HUES6 (cell line): ENCODE measurements around the gene LAMA1.

Experiments
- H3K27ac ChIP-seq: 2 replicates; pipeline ENCODE4 v1.7.0; 2013; ENCODE audit warnings: low read depth, mild to moderate bottlenecking, low read length, inconsistent platforms
- H3K27me3 ChIP-seq: 2 replicates; pipeline ENCODE4 v1.6.1; 2013; ENCODE audit warnings: low read length; ENCODE audit not compliant: control insufficient read depth, insufficient read depth
- H3K36me3 ChIP-seq: 2 replicates; pipeline ENCODE4 v1.6.1; 2013; ENCODE audit warnings: low read length; ENCODE audit not compliant: control insufficient read depth, insufficient read depth
- H3K4me1 ChIP-seq: 2 replicates; pipeline ENCODE4 v1.6.1; 2013; ENCODE audit warnings: low read length; ENCODE audit not compliant: control insufficient read depth, insufficient read depth
- H3K4me3 ChIP-seq: 2 replicates; pipeline ENCODE4 v1.5.1; 2013; ENCODE audit warnings: low read depth, low read length
- H3K9ac ChIP-seq: one replicate; pipeline ENCODE4 v1.6.1; 2013; ENCODE audit warnings: mild to moderate bottlenecking, low read length
- H3K9me3 ChIP-seq: 2 replicates; pipeline ENCODE4 v1.6.1; 2013; ENCODE audit warnings: low read depth, low read length; ENCODE audit not compliant: control insufficient read depth, insufficient read depth

The LAMA1 gene

GRCh38 chr18:6928359-6928758 is 189.2 kb downstream of the LAMA1 start:
- Histone ChIP-seq H3K9ac (no peak overlapping the region), H3K9me3 (no peaks in the 10 kb centered on the region), H3K4me1 (no peaks in the 10 kb centered on the region), H3K27ac (no peak overlapping the region), H3K27me3 (no peaks in the 10 kb centered on the region), H3K4me3 (no peak overlapping the region), H3K36me3 (no peaks in the 10 kb centered on the region)

- Histone ChIP-seq H3K27ac (no peak overlapping the region), H3K9ac (no peak overlapping the region), H3K36me3 (no peaks in the 10 kb centered on the region), H3K4me1 (no peaks in the 10 kb centered on the region), H3K9me3 (no peaks in the 10 kb centered on the region; the same call in 1 of the 2 replicates), H3K27me3 (no peaks in the 10 kb centered on the region), H3K4me3 (no peak overlapping the region)
Measured at GRCh38 chr18:6927153-6927552, 190.4 kb downstream of the LAMA1 start.

- Histone ChIP-seq H3K4me1 (no peaks in the 10 kb centered on the region), H3K9me3 (no peaks in the 10 kb centered on the region; the same call in 1 of the 2 replicates), H3K27me3 (no peaks in the 10 kb centered on the region)
Measured at GRCh38 chr18:6923220-6923619, 194.4 kb downstream of the LAMA1 start.

GRCh38 chr18:6921571-6921970 is 196.0 kb downstream of the LAMA1 start:
- H3K27ac ChIP-seq, result no peak overlapping the region
- H3K9me3 ChIP-seq, result no peaks in the 10 kb centered on the region; the same call in 1 of the 2 replicates
- H3K4me3 ChIP-seq, result no peak overlapping the region
- no peak overlapping the region for H3K9ac ChIP-seq
- no peaks in the 10 kb centered on the region for H3K4me1 ChIP-seq
- H3K27me3 ChIP-seq, result no peaks in the 10 kb centered on the region
- H3K36me3 ChIP-seq, result no peaks in the 10 kb centered on the region

More at GRCh38 chr18:6923220-6923619, 194.4 kb downstream of the LAMA1 start:
- H3K27ac ChIP-seq, result no peak overlapping the region
- no peaks in the 10 kb centered on the region for H3K36me3 ChIP-seq
- no peak overlapping the region for H3K4me3 ChIP-seq
- no peak overlapping the region for H3K9ac ChIP-seq

- Histone ChIP-seq H3K4me1 (no peaks in the 10 kb centered on the region), H3K27ac (no peak overlapping the region), H3K4me3 (no peak overlapping the region), H3K9me3 (no peaks in the 10 kb centered on the region; the same call in 1 of the 2 replicates), H3K36me3 (no peaks in the 10 kb centered on the region), H3K9ac (no peak overlapping the region), H3K27me3 (no peaks in the 10 kb centered on the region)
Measured at GRCh38 chr18:6920099-6920955, 197.3 kb downstream of the LAMA1 start.

- Histone ChIP-seq H3K9ac (no peak overlapping the region), H3K36me3 (no peaks in the 10 kb centered on the region), H3K27ac (no peak overlapping the region), H3K4me1 (no peaks in the 10 kb centered on the region), H3K4me3 (no peak overlapping the region), H3K9me3 (no peaks in the 10 kb centered on the region), H3K27me3 (no peaks in the 10 kb centered on the region)
Measured at GRCh38 chr18:6917072-6917471, 200.5 kb downstream of the LAMA1 start.

GRCh38 chr18:6901286-6901926 is 216.2 kb downstream of the LAMA1 start:
- no peaks in the 10 kb centered on the region for H3K4me1 ChIP-seq
- H3K27ac ChIP-seq, result no peak overlapping the region
- H3K4me3 ChIP-seq, result no peak overlapping the region
- H3K9ac ChIP-seq, result no peak overlapping the region
- H3K36me3 ChIP-seq, result no peaks in the 10 kb centered on the region
- peaks cover 5% of the 10 kb centered on the region; the same call in 1 of the 2 replicates for H3K9me3 ChIP-seq
- no peaks in the 10 kb centered on the region for H3K27me3 ChIP-seq

GRCh38 chr18:6891788-6892187 is 225.8 kb downstream of the LAMA1 start:
- Histone ChIP-seq H3K9ac (no peak overlapping the region), H3K27ac (no peak overlapping the region), H3K9me3 (no peaks in the 10 kb centered on the region), H3K27me3 (no peaks in the 10 kb centered on the region), H3K36me3 (no peaks in the 10 kb centered on the region), H3K4me1 (no peaks in the 10 kb centered on the region), H3K4me3 (no peak overlapping the region)
